ENCODE measurements around the gene NTN4. TPM values are rescaled to one million over a fixed set of nuclear protein-coding genes. Genes with fewer than 3 reads are reported as not detected.

The NTN4 gene
- total RNA-seq, 1 experiment from 2014 or later: 0.17 TPM

DNA sequence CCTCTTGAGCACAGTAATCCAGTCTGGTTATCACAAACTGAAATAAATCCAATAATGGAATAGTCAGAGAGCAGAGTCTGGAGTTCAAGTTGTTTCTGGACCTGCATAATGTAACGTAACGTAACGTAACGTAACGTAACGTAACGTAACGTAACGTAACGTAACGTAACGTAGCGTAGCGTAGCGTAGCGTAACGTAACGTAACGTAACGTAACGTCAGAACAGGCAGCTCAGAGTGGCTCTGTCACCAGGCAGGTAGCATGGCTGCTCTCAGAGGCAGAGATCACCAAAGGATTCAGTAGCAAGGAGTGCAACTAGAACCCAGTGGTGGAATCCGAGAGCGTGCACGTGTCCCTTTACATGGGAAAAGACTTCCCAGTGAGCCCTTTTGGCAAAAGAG lies 153.6 kb downstream of the NTN4 start:
- no peaks in the 10 kb centered on the region for H3K4me1 Mint-ChIP-seq
- H3K4me3 Mint-ChIP-seq: no peak overlapping the region
- no CpG with 5 or more reads among the region's 24 CpGs for WGBS (ENCODE audit: extremely low coverage, insufficient read length, low lambda C conversion rate)
- no peak overlapping the region for H2BK15ac ChIP-seq (ENCODE audit: low read depth, low read length)
- no peaks in the 10 kb centered on the region for H3K27me3 Mint-ChIP-seq (ENCODE audit: low read depth)
- H3K14ac ChIP-seq (ENCODE audit: insufficient read depth, low read length): no peak overlapping the region
- H2BK120ac ChIP-seq (ENCODE audit: low read depth, low read length, poor library complexity, severe bottlenecking): no peak overlapping the region
- DNase-seq: no peak
- H4K20me1 ChIP-seq (ENCODE audit: control insufficient read depth, insufficient read depth, insufficient read length): no peaks in the 10 kb centered on the region
- H3K27ac ChIP-seq (ENCODE audit: insufficient read length, low read depth, low read length): no peak overlapping the region
- H3K4me1 ChIP-seq (ENCODE audit: insufficient read depth, low read length): no peaks in the 10 kb centered on the region
- H2AFZ ChIP-seq (ENCODE audit: low read length): no peak overlapping the region
- H3K23me2 ChIP-seq (ENCODE audit: insufficient read length, low read depth, low read length, poor library complexity, severe bottlenecking): no peaks in the 10 kb centered on the region
- no peak overlapping the region for H4K8ac ChIP-seq (replicated peaks; ENCODE audit: insufficient read length, low read depth, low read length)
- H3T11ph ChIP-seq (ENCODE audit: low read length): no peak overlapping the region
- H3K56ac ChIP-seq (ENCODE audit: insufficient read length, low read depth, low read length): no peak overlapping the region
- no peaks in the 10 kb centered on the region for H3K9me3 Mint-ChIP-seq
- no peaks in the 10 kb centered on the region for H3K9me3 ChIP-seq (ENCODE audit: control insufficient read depth, low read depth, low read length)
- H2BK12ac ChIP-seq (ENCODE audit: insufficient read length, low read depth, low read length): no peak overlapping the region
- H3K4me2 ChIP-seq (ENCODE audit: insufficient read depth, insufficient read length, low read length): no peak overlapping the region
- H3K27ac Mint-ChIP-seq: no peak overlapping the region
- no peak overlapping the region for H4K5ac ChIP-seq (ENCODE audit: insufficient read length, low read depth, low read length)
- H3K79me1 ChIP-seq (ENCODE audit: insufficient read depth, low read depth, low read length, poor library complexity, severe bottlenecking): no peaks in the 10 kb centered on the region
- no peak overlapping the region for H2BK5ac ChIP-seq (ENCODE audit: insufficient read length, low read length)
- H4K91ac ChIP-seq (ENCODE audit: insufficient read length, low read depth, low read length): no peak overlapping the region
- H3K27me3 ChIP-seq (ENCODE audit: insufficient read depth, low read length): no peaks in the 10 kb centered on the region
- peaks cover 0 to 21% (median 7%) of the 10 kb centered on the region in 3 experiments; a peak in 4 of 7 replicates for H3K36me3 Mint-ChIP-seq (ENCODE audit: insufficient read depth in 1 of 3, low read depth in 3 of 3)
- H3K18ac ChIP-seq (ENCODE audit: insufficient read length, low read depth, low read length): no peak overlapping the region
- H3K23ac ChIP-seq (ENCODE audit: insufficient read length, low read depth, low read length): no peak overlapping the region
- no peak overlapping the region for H2BK20ac ChIP-seq (ENCODE audit: low read depth, low read length, poor library complexity, severe bottlenecking)
- no peak overlapping the region for H3K4ac ChIP-seq (ENCODE audit: low read depth, low read length)
- TF ChIP-seq CTCF (conservative IDR thresholded peaks at IDR 0.05): no peak
- no peak overlapping the region for H3K9ac ChIP-seq (ENCODE audit: extremely low read depth, insufficient read length, low read length)
- H3K79me2 ChIP-seq (ENCODE audit: insufficient read depth, low read length): no peaks in the 10 kb centered on the region
- no peak overlapping the region for H2AK5ac ChIP-seq (ENCODE audit: insufficient read length, low read length)
